ENCODE data around the gene THSD4.

The THSD4 gene

DNA sequence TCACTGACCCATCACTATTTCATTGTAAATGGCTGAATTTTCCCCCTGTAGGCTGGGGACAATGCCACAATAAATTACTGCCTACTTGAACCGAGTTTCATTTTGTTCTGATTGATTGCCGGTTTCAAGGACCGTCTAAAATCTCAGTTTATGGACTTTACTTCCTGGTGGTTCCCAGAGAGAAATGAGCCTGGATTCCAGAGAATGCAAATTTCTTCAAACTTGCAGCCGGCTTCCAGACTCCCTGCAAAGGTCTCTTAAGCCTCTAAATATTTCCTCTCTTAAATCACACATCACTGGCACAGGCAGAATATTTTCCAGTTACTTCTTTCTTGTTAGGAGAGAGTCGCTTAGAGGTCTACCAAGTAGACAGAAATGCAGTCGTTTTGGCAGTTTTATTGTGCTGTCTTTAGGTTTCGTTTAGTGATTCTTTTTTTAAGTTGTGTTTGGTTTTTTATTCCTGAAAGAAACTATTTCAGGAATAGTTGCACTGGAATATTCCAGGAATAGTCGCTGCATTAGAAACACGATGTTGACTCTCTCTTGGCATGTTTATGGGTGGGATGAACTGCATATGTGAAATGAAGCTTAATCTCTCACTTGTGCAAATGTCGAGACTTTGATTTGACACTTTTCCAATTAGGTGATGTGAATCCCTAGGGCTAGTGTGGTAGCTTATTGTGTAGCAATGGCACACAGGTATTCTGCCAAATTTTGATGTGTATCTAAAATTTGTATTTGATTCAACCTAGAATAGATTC lies 411.0 kb downstream of the THSD4 start:
- no peak for DNase-seq (ENCODE audit: low read depth in 4 of 4, low spot score in 1 of 4)

DNA sequence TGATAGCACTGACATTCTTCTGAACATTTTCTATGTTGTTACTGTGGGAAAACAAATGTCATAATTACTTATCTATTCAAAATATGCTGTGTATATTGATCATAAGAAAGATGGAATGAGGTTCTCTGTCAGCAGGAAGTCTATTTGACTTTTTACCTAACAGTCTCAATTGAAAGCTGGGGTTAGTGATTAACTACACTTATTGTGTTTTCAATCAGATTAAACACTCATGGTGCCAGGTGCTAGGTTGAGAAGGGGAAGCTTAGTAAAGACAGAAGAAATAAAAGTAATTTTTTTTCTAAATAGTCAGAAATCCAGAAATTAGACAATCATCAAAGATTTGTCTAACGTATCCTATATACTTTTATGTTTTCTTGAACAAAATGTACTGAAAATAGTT lies 414.1 kb downstream of the THSD4 start:
- no peak for DNase-seq (ENCODE audit: low read depth in 4 of 4, low spot score in 1 of 4)

DNA sequence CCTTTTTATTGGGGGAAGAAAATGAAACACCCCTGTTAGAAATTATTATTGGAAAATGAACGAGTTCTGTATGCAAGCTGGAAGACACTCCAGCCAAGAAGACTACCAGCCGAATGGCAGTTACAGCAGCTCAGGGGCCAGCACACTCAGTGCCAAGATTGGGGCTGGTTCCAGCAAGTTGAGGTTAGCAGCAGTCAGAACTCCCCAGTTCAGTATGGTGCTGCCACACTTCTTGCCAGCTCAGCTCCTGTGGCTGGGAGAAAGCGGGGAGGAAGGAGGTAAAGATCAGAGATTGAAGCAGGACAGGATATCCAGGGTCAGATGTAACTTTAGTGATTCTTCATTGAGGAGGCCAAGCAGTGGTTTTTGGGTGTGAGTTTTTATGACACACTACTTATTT lies 414.8 kb downstream of the THSD4 start:
- DNase-seq (ENCODE audit: low read depth in 4 of 4, low spot score in 1 of 4), result no peak

DNA sequence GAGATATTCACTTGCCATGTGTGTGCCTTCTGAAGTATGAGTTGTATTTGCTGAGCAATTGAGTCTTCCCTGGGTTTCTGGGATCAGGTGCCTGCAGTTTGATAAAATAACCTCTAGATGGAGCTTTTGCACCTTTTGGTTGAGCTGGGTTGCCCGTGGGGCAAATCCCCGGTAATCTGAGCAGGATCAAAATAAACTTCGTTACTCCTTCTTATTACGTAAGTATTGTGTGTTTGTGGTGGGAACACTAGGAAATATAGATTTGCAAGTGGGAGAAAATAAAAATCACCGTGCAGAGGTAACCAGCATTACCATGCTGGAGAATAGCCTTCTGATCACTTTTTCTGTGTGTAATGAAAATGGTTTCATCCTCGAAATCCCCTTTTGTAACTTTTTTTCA lies 417.7 kb downstream of the THSD4 start:
- no peak for DNase-seq (ENCODE audit: low read depth in 4 of 4, low spot score in 1 of 4)

DNA sequence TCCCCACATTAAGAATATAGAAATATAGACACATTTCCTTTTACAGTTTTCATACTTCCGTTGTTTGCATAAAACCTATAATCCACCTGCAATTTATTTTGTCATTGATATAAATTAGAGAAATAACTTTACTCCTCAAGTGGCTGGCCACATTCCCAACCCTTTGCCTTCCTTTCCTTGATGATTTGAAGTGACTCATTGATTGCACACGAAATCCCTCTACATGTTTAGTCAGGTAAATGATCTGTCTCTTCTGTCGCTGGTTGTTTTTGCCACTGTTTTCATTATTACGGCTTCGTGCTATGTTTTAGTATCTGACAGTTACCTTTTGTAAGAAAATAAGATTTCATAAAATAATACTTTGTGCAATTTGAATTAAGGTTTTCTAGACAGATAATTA lies 422.9 kb downstream of the THSD4 start:
- DNase-seq (ENCODE audit: low read depth in 4 of 4, low spot score in 1 of 4), result no peak

DNA sequence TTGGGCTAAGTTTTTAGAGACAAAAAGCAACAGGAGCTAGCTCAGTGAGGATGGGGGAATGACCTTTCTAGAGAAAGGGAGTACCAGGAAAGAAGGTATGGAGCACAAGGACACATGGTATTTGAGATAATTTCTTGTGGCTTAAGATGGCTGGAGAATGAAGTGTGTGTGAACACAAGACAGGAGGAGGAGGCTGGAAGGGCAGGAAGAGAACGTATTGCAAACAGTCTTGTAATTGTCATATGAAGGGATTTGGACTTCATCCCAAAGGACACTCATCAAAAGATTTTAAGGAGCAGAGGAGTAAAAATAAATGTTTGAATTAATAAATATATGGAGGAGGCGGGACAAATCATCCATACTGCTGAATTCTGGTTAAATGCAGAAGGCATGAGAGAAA lies 426.5 kb downstream of the THSD4 start:
- no peak for DNase-seq (ENCODE audit: low read depth in 4 of 4, low spot score in 1 of 4)

DNA sequence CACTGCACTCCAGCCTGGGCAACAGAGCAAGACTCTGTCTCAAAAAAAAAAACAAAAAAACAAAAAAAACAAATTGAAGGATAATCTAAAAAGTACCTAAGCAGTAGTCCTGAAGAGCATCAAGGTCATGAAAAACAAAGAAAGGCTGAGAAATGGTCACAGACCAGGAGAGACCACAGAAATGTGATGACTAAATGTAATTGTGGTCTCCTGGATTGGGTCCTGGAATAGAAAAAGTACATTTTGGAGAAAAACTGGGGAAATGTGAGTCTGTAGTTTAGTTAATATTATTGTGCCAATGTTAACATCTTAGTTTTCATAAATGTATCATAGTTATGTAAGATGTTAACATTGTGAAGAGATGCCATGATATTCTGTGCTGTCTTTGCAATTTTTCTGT lies 427.6 kb downstream of the THSD4 start:
- DNase-seq (ENCODE audit: low read depth in 4 of 4, low spot score in 1 of 4), result no peak

DNA sequence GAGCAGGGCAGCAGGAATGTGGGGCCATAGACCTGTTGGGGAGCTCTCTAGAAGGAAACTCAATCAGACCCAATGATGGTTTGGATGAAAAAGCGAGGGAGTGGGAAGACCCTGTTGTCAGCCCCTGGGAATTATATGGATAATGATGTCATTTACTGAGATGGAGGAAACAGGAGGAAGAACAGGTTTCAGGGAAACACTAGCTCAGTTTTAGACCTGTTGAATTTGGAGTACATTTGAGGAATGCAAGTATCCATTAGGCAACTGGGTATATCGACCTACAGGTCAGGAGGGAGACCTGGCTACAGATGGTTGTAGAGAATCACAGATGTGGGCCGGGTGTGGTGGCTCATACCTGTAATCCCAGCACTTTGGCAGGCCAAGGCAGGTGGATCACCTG lies 428.1 kb downstream of the THSD4 start:
- DNase-seq (ENCODE audit: low read depth in 4 of 4, low spot score in 1 of 4), result no peak

DNA sequence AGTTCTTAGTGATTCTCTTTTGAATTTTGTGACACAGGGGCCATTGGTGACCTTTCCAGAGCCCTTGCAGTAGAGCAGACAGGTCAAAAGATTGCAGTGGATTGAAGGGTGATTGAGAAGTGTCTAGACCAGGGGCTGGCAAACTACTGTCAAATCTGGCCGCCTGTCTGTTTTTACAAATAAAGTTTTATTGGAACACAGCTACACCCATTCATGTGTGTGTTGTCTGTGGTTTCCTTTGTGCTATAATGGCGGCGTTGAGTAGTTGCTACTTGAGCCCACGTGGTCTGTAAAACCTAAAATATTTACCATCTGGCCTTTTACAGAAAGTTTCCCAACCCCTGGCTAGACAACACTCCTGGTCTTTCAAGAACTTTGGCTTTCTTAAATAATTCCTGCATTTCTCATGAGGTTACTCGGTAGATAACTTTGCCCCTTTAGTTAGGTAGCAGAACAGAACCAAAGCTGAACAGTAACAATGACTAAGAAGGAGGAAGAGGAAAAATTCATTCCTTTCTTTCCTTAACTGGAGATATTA lies 430.0 kb downstream of the THSD4 start:
- DNase-seq (ENCODE audit: low read depth in 4 of 4, low spot score in 1 of 4), result no peak

DNA sequence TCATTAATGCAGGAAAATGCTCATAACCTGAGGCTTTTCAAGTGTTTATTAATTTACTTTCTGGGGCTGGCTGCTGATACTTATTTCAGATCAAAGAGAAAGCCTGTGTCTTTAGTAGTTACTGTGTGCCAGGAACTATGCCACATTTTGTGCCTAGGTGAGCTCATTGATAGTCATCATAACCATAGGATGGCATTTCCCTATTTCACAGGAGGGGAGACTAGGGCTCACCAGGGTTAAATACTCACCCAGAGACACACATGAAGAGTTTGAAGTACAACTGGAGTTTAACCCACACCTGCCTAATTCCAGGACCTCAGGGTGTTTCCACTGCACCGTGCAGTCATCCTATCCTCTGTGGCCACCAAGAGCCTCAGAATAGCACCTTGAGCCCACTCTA lies 430.7 kb downstream of the THSD4 start:
- no peak for DNase-seq (ENCODE audit: low read depth in 4 of 4, low spot score in 1 of 4)

DNA sequence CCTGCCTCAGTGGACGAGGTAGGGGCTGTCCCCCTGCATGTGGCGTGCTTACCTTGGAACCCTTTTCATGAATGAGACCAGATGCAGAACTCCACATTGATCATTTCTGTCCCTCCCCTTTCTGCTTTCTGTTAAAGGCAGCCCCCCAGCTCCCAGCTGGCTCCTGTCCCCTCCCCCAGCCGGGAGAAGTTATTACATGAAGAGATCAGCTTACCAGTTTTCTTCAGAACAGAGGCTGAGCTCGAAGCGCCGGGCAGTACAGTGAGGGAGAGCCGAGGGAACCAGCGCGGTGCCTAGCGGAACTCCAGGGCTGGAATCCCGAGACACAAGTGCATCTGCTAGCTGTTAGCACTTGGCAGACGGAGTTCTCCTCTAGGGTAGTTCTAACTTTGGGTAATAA lies 431.7 kb downstream of the THSD4 start:
- DNase-seq (ENCODE audit: low read depth in 4 of 4, low spot score in 1 of 4), result no peak

DNA sequence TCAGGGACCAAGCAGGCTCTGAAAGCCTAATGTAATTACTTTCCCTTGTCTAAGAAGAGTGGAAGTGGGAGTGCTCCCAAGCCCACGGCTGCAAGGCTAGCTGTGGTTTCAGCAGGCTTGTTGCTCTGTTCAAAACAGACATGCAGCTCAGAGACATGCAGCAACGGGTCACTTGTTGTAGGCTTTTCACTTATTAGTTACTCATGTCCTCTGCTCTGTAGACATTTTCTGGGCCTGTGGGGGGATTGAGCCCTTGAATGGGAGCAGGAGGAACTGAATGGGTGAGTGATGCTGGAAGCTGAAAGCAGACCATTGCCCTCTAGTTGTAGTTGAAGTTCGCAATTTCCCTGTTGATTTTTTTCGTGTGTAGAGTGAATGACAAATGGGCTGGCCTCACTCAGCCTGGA lies 433.1 kb downstream of the THSD4 start:
- no peak for DNase-seq (ENCODE audit: low read depth in 4 of 4, low spot score in 1 of 4)

DNA sequence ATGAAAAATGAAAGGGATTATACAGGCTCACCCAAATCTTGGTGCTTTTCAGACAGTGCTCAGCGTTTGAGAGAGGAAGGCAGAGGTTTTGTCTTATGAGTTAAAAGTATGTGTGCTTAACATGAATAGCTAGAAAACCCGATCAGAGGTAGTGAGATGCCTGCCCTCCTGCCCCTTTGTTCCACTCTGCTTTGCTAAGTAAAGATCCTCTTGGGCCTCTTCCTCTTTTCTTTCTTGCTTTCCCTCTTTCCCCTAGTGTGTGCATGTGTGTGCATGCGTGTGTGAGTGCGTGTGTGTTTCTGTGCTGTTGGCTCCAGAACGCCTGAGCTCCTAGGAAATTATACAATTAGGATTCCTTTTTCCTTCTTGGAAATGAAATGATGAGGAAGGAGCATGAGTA lies 433.8 kb downstream of the THSD4 start:
- DNase-seq (ENCODE audit: low read depth in 4 of 4, low spot score in 1 of 4), result no peak

DNA sequence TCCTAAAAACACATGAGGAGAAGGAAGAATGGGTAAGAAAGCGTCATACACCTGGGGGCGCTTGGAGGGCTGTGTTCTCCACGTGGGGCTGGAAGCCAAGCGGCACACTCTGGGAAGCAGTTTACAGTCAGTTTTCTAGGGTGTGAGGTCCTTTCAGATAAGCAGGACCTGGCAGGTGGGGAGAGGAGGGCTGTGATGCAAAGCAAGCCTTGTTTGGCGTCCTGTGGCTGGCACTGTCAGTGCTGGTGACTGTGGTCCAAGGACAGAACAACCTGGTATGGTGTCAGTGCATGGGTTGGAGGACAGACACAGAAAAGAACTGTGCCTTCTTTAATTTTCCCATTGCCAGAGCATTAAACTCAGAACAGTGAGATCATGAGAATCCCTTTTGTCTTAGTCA lies 434.4 kb downstream of the THSD4 start:
- no peak for DNase-seq (ENCODE audit: low read depth in 4 of 4, low spot score in 1 of 4)

DNA sequence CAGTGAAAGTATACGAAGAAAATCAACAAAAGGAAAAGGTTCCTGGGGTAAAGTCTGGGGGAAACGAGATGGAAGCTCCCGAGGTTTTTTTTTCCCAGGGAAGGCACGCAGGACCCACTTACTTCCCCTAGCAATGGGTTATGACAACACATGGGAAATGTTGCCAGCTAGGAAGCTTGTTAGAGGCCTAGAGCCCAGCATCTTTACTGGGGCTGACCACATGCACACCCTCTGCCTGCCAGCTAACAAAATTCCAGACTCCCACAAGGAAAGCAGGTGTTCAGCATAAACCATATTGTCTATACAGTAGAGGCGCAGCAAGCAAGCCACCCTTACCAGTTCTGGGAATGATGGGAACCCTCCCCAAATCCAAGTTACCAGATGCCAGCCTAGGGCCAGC lies 436.3 kb downstream of the THSD4 start:
- no peak for DNase-seq (ENCODE audit: low read depth in 4 of 4, low spot score in 1 of 4)

DNA sequence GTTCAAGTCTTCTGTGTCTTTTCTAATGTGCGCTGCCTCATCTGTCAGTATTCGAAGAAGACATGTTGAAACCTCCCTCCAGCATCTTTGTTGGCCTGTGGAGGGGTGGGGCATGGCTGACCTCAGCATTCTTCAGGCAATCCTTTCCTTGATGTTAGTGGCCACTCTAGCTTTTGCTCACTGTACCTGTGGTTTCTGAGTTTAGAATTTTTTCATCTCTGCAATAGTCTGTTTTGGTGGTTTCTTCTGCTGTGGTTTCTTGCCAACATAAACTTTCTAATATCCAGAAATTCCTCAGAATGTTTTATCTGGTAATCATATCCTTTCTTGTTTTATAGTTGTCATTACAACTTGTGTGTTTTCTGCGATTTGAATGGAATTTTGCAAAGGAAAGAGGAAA lies 443.8 kb downstream of the THSD4 start:
- DNase-seq (ENCODE audit: low read depth in 4 of 4, low spot score in 1 of 4), result no peak

DNA sequence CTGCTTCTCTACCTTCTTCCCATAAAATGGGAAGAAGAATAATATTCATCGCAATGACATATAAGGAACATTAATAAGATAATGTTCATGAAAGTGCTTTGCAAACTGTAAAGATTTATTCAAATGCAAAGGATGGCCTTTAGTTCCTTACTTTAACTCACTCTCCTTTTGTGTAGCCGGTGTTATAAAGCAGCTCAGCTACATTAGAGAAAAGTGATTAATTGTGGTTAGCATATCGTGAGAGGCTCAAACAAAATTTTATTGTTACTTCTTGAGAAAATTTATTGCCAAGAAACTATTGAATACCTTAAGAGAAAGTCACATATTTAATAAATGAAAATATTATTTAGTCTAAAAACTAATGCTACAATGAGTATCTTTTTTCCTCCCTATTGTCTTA lies 444.3 kb downstream of the THSD4 start:
- DNase-seq (ENCODE audit: low read depth in 4 of 4, low spot score in 1 of 4), result no peak

DNA sequence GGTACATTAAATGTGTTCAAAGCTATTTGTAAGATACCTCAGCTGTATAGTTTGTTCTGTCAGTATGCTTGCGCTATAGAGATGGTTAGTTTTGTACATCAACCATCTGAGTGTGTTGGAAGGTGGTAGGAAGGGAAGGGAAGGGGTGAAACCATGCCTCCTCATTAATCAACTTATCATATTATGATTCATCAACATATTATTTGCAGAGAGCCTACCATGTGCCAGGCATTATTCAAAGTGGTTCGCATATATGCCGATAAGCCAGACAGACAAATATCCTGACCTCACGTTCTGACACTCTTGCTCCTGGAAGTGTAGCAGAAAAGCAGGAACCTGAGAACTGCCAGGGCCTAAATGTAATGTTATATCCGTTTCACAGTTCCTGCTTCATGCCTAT lies 447.0 kb downstream of the THSD4 start:
- DNase-seq (ENCODE audit: low read depth in 4 of 4, low spot score in 1 of 4), result no peak

DNA sequence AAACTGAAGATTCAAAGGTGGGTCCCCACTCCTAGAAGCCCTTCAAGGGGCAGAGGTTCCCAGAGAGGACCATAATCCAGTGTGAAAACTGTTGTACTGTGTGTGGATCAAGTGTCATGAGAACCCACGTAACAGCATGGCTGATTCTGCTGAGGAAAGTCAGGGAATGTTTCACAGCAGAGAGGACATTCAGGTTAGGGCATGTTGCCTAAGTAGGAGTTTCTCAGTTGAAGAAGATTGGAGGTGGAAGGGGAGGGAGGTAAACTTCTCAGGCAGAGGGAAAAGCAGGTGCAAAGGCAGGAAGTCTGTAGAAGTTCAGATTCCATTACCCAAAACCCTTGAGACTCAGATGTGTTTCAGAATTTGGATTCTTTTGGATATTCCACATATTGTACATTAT lies 448.9 kb downstream of the THSD4 start:
- DNase-seq (ENCODE audit: low read depth in 4 of 4, low spot score in 1 of 4), result no peak

DNA sequence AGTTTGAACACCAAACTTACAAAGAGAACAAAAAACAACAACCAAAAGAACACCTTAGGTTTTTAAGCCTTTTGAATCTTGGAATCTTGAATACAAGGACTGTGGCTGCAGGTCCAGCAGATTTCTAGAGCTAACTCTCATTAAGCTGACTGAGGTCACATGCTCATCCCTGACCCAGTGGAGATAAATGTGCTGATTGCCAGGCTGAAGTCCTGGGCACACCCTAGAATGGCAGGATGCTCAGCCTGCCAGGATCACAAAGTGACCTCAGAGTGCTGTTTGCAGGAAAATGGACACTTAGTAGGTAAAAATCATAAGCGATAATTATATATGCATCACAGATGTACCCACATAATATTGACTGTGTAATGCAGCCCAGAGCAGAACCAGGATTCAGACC lies 449.7 kb downstream of the THSD4 start:
- DNase-seq (ENCODE audit: low read depth in 4 of 4, low spot score in 1 of 4), result no peak

DNA sequence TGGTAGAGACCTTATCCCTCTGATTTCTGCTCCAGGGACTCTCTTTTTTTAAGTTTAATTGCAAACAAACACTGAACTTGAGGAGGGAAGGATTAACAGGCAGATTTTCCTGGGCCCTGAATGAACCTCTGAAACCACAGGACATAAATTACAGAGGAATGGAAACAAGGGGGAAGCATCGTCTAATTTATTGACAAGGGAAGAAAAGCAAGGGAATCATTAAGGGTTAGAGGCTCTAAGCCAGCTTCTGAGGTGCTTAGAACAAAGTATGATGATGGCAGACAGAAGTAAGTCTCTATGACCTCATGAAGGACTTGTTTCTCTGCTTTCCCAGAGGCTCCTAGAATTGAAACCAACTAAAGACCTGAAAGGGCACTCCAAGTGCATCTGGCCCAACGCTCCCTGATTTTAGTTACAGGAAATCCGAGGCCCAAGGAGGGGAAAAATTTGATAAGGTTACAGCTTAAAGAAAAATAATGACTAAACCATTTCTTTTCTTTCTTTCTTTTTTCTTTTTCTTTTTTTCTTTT lies 450.4 kb downstream of the THSD4 start:
- DNase-seq (ENCODE audit: low read depth in 4 of 4, low spot score in 1 of 4), result no peak

DNA sequence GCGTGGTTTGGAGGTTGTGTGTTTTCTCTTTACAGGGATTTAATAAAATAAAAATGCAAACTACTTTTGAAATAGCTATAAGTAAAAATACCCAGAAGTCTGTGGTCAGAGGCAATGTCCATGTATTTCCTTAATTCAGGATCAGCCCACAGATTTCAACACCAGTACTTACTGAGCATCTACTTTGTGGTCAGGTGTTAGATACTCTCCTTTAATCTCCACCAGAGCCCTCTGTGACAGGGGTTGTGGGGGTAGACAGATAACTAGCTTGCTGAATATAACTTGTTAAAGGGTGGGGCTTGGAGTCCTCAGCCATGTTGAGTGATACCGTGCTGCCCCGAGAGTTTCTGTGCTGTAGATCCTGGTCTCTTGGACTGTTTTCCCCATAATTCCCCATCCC lies 451.0 kb downstream of the THSD4 start:
- DNase-seq (ENCODE audit: low read depth in 4 of 4, low spot score in 1 of 4), result no peak

DNA sequence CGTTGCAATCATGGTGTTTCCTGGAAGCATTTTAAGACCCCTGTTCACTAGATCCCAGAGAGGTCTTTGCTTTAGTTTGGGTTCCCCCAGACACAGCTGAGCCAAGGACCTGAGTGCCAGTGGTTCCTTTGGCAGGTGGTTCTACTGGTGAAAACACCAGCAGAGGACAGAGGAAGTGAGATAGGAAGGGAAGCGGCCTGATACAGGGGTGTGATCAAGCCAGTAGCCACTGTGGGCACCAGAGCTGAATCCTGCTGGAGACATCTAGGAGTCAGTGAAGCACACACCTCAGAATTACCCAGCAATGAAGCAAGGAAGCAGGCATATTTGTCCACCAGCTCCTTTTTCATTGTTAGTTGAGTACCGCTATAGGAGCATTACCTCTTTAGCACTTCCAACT lies 451.9 kb downstream of the THSD4 start:
- no peak for DNase-seq (ENCODE audit: low read depth in 4 of 4, low spot score in 1 of 4)
